ENCODE measurements around the gene RAI14.

DNA sequence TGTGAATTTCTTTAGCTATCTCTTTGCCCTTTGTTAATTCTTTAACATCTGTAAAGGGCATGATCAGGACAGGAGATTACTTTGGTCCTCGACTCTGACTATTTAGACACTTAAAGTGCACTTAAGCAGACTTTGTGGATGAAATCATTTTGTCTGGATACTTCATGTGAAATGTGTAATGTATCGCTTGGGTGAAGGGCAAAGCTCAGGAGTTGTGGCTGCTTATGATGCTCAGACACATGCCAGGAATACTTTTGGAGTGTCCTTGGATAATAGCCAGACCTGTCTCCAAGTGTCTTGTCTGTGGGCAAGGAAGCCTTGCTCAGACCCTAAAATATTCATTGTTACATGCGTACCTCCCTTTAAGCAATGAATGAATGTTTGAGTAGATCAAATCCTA lies 87.8 kb downstream of the RAI14 start:
- TF ChIP-seq CTCF (conservative IDR thresholded peaks at IDR 0.05; ENCODE audit: low read length) (no peak), EZH2phosphoT487 (IDR thresholded peaks at IDR 0.05; ENCODE audit: borderline replicate concordance, low read depth, low read length) (no peak)
